Measurements from ENCODE around the gene AGAP5.

The AGAP5 gene

DNA sequence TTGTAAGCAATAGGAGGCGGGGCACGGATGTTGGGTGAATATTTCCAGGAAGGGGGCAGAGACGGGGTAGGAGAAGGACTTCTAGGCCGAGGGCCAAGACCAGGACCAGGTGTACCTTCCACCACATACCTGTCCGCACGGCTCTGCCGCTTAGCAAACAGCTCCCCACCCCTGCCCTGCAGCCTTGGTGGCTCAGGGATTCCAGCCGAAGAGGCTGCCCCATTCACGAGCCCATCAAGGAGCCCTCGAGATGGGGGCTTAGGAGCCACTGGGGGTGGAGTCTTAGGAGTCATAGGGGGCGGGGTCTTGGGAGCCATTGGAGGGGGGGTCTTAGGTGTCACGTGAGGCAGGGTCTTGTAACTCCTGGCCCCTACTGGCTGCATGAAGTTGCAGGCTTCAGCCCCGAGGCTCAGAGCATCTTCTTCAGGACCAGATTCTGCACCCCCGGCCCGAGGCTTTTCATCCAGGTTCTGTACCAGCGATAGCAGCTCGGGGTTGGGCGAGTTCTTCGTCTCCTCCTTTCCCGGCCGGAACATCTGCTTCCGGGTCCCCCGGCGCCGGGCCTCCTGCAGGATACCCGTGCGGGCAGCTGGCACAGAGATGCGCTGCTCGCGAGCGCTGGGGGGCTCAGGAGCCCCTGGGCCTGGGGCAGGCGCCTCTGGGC is 50.6 kb downstream of the AGAP5 start:
- peak overlapping the region; percentile 80 for H3K4me3 ChIP-seq
- TF ChIP-seq, protein P1, sequence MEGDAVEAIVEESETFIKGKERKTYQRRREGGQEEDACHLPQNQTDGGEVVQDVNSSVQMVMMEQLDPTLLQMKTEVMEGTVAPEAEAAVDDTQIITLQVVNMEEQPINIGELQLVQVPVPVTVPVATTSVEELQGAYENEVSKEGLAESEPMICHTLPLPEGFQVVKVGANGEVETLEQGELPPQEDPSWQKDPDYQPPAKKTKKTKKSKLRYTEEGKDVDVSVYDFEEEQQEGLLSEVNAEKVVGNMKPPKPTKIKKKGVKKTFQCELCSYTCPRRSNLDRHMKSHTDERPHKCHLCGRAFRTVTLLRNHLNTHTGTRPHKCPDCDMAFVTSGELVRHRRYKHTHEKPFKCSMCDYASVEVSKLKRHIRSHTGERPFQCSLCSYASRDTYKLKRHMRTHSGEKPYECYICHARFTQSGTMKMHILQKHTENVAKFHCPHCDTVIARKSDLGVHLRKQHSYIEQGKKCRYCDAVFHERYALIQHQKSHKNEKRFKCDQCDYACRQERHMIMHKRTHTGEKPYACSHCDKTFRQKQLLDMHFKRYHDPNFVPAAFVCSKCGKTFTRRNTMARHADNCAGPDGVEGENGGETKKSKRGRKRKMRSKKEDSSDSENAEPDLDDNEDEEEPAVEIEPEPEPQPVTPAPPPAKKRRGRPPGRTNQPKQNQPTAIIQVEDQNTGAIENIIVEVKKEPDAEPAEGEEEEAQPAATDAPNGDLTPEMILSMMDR (IDR thresholded peaks at IDR 0.05) = no peak
- no peak for DNase-seq (ENCODE audit: low spot score)
- peak overlapping the region; percentile 75 to 86 for H3K27ac ChIP-seq

DNA sequence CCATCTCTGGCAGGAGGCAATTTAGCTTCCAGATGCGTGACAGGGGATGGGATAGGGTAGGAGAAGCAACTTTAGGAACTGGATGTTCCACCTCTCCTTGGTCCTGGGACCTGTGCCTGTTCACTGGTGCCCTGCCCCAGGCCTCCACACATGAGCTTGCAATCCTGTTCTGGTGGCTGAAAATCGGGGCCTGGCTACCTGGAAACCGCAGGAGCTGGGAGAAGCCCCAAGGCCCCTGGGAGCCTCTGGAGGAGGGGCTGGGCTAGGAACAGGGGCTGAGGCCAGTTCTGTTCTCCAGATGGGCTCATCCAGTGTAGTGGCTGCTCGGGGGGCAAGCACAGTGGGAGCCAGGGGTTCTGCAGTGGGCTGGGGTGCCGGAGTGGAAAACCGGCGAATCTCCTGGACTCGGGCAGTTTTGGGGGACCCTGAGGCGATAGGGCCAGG is 51.3 kb downstream of the AGAP5 start:
- TF ChIP-seq, protein P1 (IDR thresholded peaks at IDR 0.05) = no peak
- peak overlapping the region in 1 of 2 donors; percentile 86 for H3K27ac ChIP-seq
- no peak for DNase-seq (ENCODE audit: low spot score)
- no peak overlapping the region for H3K4me3 ChIP-seq

DNA sequence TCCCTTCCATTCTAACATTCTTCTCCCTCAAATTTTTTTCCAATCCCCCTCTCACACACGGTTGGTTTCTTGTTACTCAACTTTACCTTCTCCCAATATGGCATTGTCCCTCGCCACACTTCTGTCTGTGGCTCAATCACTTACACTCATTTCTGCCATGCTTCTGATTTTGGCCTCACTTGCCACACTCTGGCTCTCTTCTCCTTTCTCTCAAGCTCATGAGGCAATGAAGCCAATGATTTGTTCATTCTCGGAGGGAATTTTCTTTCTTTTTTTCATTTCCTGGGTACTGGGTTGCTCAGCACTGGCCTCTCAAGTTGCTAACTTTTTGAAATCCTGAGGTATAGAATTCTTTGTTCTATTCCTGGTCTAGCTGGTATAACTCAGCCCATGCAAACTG is 52.7 kb downstream of the AGAP5 start:
- no peak for DNase-seq (ENCODE audit: low spot score)
- Histone ChIP-seq H3K27ac (peak overlapping the region in 1 of 2 donors; percentile 30), H3K4me3 (no peak overlapping the region)
- TF ChIP-seq, protein P1 (IDR thresholded peaks at IDR 0.05) = no peak

GRCh38 chr10:73644767-73645166 is 53.1 kb downstream of the AGAP5 start:
- H3K27ac ChIP-seq = peak overlapping the region; percentile 30 to 70
- no peak overlapping the region for H3K4me3 ChIP-seq
- DNase-seq (ENCODE audit: low spot score) = no peak
- TF ChIP-seq, protein P1 (IDR thresholded peaks at IDR 0.05) = no peak

DNA sequence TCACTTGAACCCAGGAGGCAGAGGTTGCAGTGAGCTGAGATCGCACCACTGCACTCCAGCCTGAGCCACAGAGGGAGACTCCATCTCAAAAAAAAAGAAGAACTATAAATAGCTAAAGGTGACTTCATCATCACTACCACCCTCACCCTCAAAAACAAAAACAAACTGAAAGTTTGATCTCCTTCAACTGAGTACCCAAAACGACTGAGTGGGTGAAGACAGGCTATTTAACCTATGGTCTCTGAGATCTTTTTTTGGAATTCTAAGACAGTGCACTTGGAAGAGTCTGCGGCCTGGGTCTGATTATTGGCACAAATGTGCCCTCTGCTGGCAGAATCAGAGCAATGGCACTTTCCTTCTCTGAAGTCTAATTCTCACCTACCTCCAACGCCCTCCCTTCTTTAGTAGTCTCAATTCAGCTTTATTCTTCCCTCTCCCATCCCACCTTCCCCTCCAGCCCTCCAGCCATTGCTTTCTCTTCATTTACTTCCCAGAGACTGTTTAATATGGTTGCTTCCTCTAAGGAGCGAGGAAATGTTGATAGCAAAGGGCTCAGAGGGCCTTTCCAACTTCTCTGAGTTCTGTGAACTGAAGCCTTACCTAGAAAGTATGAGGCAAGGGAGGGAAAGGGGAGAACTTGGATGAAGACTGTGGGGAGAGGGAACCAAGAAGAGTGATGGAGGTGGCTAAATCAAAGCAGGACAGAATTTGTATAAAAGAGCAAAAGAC is 53.7 kb downstream of the AGAP5 start:
- no peak for DNase-seq (ENCODE audit: low spot score)

DNA sequence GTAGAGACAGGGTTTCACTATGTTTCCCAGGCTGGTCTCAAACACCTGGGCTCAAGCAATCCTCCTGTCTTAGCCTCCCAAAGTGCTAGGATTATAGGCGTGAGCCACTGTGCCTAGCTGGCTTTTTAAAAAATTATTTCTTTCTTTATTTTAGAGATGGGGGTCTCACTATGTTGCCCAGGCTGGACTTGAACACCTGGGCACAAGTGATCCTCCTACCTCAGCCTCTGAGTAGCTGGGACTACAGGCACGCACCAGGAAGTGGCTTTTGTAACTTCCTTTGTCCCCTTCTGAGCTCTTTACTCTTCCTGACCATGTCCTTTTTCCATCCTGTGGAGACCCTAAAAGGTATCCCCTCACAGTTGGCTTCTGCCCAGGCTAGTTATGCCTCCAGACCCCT is 54.5 kb downstream of the AGAP5 start:
- Histone ChIP-seq H3K27ac (peak overlapping the region; percentile 60 to 70), H3K4me3 (no peak overlapping the region)
- TF ChIP-seq, protein P1 (IDR thresholded peaks at IDR 0.05) = no peak
- no peak for DNase-seq (ENCODE audit: low spot score)

More for the DNA sequence above, 53.7 kb downstream of the AGAP5 start:
- Histone ChIP-seq H3K27ac (peak overlapping the region; percentile 60 to 70), H3K4me3 (no peak overlapping the region)
- TF ChIP-seq, protein P1 (IDR thresholded peaks at IDR 0.05) = peak; percentile 88

All from coronary artery (tissue), 2 donors.